ENCODE results near the gene ZNF783. TPM values are rescaled to one million over a fixed set of nuclear protein-coding genes. Genes with fewer than 3 reads are reported as not detected.
"Not testable (repeated sequence)": the region's sequence is repeated elsewhere in the genome, so short reads cannot be mapped to it uniquely, and the experiment has no call there.

ZNF783 gene
- total RNA-seq, 1 donor from 2014 or later, result 25.0 TPM

DNA sequence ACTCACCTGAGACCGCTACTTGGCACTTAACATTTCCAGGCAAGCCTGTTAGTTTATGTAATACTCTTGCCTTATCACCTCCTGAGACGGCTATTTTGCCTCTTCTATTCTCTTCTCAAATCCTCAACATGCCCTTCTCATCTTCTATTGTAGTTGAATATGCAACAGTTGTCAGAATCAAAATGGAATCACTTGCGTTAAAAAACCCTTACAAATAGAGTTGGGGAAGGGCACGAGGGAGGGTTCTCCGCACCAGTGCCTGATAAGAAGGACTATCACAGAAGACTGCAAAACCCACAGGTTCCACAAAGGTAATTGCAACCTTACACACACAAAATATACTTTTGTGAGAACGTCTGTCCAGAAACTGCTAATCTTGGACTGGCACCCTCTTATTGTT lies 57.4 kb downstream of the ZNF783 start:
- Mint-ChIP-seq H3K4me1 (ENCODE audit: low read depth) (peaks cover 19% of the 10 kb centered on the region), H3K9me3 (peaks cover 10% of the 10 kb centered on the region), H3K27ac (no peak overlapping the region), H3K4me3 (ENCODE audit: low read depth) (no peak overlapping the region), H3K27me3 (ENCODE audit: low read depth) (peaks cover 20% of the 10 kb centered on the region), H3K36me3 (ENCODE audit: low read depth) (peaks cover 11% of the 10 kb centered on the region)
- no peak for DNase-seq (ENCODE audit: low spot score)
- intact Hi-C loops (cut with micrococcal nuclease), result no loop called here

DNA sequence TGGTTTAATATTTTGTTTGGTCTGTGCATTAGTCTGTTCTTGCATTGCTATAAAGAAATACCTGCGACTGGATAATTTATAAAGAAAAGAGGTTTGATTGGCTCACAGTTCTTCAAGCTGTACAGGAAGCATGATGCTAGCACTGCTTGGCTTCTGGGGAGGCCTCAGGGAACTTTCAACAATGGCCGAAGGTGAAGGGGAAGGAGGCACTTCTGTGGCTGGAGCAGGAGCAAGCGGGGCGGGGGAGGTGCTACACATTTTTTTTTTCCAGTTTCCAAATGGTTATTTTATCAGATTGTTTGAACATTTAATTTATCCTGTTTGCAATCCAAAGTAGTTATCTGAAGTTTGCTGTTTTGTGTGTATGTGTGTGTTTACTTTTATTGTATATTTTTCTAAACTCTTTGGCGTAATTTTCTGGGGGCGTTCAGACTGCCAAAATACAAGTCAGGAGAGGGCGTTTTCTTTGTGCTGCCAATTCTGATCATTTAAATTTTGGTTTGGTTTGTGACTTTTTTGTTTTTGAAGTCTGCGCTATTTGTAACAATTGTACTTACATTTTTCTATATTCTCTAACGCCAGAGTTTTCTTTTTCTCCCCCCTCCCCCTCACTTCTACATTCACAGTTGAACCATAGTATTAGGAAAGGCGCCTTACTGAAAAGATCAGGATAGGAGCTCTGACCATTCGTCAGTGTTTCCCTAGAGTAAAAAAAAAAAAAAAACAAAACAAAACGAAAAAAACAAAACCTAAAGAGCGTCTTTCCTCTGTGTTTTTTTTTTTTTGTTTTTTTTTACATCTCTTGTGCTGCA lies 58.5 kb downstream of the ZNF783 start:
- peaks cover 13% of the 10 kb centered on the region for H3K27me3 Mint-ChIP-seq (ENCODE audit: low read depth)
- intact Hi-C loops (cut with micrococcal nuclease), result no loop called here
- no peak overlapping the region for H3K4me3 Mint-ChIP-seq (ENCODE audit: low read depth)
- H3K4me1 Mint-ChIP-seq (ENCODE audit: low read depth), result peaks cover 19% of the 10 kb centered on the region
- H3K9me3 Mint-ChIP-seq, result peaks cover 15% of the 10 kb centered on the region
- DNase-seq (ENCODE audit: low spot score), result no peak
- H3K36me3 Mint-ChIP-seq (ENCODE audit: low read depth), result peaks cover 11% of the 10 kb centered on the region
- H3K27ac Mint-ChIP-seq, result no peak overlapping the region

DNA sequence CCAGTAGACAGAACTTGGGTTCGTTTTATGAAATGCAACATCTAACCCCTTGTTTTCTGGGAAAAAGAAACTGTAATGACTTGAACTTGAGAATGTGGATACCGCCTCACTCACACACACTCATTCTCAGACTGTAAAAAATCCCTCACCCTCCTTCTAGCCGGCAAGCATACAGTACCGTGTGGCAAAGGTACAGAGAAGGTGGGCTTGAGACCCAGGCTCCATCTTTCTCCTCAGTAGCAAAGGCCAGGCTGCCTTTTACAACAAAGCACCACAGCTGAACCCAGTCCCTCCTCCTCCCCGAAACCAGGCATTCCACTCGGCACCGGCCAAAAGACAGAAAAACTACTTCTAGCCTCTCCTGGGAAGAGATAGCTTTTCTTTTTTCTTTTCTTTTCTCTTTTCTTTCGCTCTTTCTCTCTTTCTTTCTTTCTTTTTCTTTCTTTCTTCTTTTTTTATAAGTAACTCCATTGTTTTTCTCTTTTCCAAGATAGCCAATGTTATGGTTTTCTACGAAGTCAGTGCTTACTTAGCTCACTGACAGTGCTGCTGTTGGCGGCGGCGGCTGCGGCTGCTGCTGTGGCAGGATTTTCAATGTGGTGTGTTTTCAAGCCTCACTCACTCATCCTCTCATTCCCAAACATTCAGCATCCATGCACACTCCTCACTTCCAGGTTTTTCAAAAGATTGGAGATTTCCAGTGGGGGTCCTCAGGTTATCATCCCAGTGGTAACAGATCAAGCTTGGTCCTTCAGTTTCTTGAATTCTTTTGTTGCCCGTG lies 59.3 kb downstream of the ZNF783 start:
- Mint-ChIP-seq H3K27ac (peak overlapping the region; percentile 62), H3K27me3 (ENCODE audit: low read depth) (peaks cover 11% of the 10 kb centered on the region), H3K4me1 (ENCODE audit: low read depth) (peaks cover 19% of the 10 kb centered on the region), H3K9me3 (peaks cover 15% of the 10 kb centered on the region), H3K36me3 (ENCODE audit: low read depth) (peaks cover 11% of the 10 kb centered on the region)
- intact Hi-C loops (cut with micrococcal nuclease); H3K4me3 Mint-ChIP-seq (ENCODE audit: low read depth); DNase-seq (ENCODE audit: low spot score): not testable (repeated sequence)

DNA sequence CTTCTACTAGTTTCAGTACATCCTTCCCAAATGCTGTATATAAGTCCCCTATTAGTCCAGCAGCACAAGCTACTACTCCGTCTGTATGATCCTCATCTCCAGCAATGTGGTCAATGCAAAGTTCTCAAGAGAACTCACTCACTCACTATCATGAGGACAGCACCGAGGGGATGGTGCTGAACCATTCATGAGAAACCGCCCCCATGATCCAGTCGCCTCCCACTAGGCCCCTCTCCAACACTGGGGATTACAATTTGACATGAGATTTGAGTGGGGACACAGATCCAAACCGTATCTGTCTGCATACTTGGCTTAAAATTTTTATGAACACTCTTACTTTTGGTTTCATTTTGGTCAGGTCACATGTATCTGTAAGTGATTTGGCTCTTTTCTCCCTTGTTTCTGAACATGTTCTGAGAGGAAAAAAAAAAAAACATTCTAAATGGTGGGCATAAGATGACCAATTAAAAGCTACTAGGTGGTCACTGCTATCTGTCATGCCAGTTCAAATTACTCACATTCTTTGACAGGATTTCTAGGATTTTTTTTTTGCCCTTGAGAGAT lies 60.1 kb downstream of the ZNF783 start:
- Mint-ChIP-seq H3K27me3 (ENCODE audit: low read depth) (peaks cover 7% of the 10 kb centered on the region), H3K9me3 (peaks cover 15% of the 10 kb centered on the region), H3K4me3 (ENCODE audit: low read depth) (peak overlapping the region; percentile 62), H3K27ac (peak overlapping the region; percentile 62), H3K36me3 (ENCODE audit: low read depth) (peaks cover 11% of the 10 kb centered on the region), H3K4me1 (ENCODE audit: low read depth) (peaks cover 19% of the 10 kb centered on the region)
- intact Hi-C loops (cut with micrococcal nuclease), result no loop called here
- no peak for DNase-seq (ENCODE audit: low spot score)

DNA sequence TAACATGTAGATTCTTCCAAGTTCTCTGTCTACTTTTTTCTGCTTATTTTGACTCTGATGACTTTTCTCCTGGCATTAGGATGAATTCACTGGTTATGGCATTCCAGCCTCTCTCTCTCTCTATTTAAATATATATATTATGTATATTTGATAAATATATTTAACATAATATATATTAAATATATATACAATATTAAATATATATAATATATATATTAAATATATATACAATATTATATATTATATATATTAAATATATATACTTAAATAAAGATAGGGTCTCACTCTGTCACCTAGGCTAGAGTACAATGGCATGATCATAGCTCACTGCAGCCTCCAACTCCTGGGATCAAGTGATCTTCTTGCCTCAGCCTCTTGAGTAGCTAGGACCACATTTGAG lies 60.7 kb downstream of the ZNF783 start:
- H3K27me3 Mint-ChIP-seq (ENCODE audit: low read depth), result peaks cover 3% of the 10 kb centered on the region
- H3K9me3 Mint-ChIP-seq, result peaks cover 15% of the 10 kb centered on the region
- H3K4me1 Mint-ChIP-seq (ENCODE audit: low read depth), result peaks cover 19% of the 10 kb centered on the region
- no peak overlapping the region for H3K27ac Mint-ChIP-seq
- no peak overlapping the region for H3K4me3 Mint-ChIP-seq (ENCODE audit: low read depth)
- intact Hi-C loops (cut with micrococcal nuclease), result no loop called here
- DNase-seq (ENCODE audit: low spot score), result no peak
- peaks cover 11% of the 10 kb centered on the region for H3K36me3 Mint-ChIP-seq (ENCODE audit: low read depth)

DNA sequence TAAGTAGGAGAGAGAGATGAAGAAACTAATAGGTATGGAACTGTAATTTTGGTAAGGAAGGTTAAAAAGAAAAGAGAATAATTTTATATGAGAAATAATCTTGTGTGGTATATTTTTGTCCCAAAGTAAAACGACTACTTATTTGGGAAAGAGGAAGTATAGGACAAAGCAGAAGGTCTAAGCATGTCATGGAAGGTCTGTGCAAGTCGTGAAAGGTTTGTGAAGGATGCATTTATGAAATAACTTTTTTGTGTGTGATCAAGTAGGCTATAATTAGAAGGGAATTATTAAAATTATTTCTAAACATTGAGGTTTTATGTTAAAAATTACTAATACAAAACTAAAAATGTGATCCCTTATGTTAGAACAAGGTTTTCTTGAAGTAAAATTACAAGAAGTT lies 63.3 kb downstream of the ZNF783 start:
- Mint-ChIP-seq H3K27ac (no peak overlapping the region), H3K27me3 (ENCODE audit: low read depth) (no peaks in the 10 kb centered on the region), H3K9me3 (peaks cover 15% of the 10 kb centered on the region), H3K36me3 (ENCODE audit: low read depth) (peaks cover 11% of the 10 kb centered on the region), H3K4me1 (ENCODE audit: low read depth) (peaks cover 18% of the 10 kb centered on the region), H3K4me3 (ENCODE audit: low read depth) (no peak overlapping the region)
- intact Hi-C loops (cut with micrococcal nuclease), result no loop called here
- no peak for DNase-seq (ENCODE audit: low spot score)

DNA sequence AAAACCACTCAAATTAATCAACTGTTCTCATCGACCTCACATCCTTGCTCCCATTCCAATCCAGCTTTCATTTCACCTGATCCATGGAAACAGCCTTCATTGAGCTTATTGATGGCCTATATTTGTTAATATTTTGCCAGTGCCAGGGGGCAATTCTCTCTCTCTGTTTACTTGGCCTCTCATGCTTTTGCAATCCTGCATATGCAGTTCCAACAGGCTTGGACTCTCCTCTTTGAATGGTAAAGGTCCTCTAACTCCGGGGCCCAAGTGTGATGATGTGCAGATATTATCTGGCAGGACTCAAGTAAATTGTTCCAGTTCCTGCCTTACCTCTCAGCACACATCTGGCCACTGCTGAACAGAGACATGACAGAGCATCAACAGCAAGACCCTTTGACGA lies 67.3 kb downstream of the ZNF783 start:
- H3K36me3 Mint-ChIP-seq (ENCODE audit: low read depth), result no peaks in the 10 kb centered on the region
- no peak overlapping the region for H3K4me3 Mint-ChIP-seq (ENCODE audit: low read depth)
- intact Hi-C loops (cut with micrococcal nuclease), result no loop called here
- H3K27ac Mint-ChIP-seq, result no peak overlapping the region
- H3K9me3 Mint-ChIP-seq, result peaks cover 4% of the 10 kb centered on the region
- H3K27me3 Mint-ChIP-seq (ENCODE audit: low read depth), result peaks cover 6% of the 10 kb centered on the region
- no peak for DNase-seq (ENCODE audit: low spot score)
- H3K4me1 Mint-ChIP-seq (ENCODE audit: low read depth), result peaks cover 2% of the 10 kb centered on the region

DNA sequence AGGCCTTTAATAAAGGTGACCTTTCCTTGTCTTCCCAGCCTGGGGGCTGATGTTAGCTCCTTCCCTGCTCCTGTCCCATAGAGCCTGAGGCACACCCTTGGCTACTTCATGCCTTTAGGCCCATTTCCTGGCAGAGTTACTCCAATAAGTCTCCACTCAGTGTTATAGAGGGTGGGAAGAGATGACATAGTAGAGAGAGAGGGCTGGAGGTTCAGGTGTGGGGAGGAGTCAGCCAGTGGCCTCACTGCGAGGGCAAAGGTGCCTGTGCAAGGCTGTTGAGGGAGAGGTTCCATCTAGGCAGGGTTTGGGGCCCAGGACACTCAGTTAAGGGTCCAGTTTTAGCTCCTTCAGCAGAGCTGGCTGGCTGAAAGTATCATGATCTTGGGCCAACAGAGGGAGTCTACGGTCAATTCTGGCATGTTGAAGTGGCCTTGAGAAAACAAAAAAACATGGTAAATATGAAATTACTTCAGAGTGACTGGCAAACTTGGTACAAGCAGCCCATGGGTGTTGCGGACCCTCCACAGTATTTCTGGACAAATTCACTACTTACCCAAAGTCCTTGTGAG lies 67.9 kb downstream of the ZNF783 start:
- H3K27me3 Mint-ChIP-seq (ENCODE audit: low read depth), result peaks cover 7% of the 10 kb centered on the region
- H3K27ac Mint-ChIP-seq, result no peak overlapping the region
- H3K9me3 Mint-ChIP-seq, result peaks cover 4% of the 10 kb centered on the region
- H3K4me3 Mint-ChIP-seq (ENCODE audit: low read depth), result no peak overlapping the region
- H3K36me3 Mint-ChIP-seq (ENCODE audit: low read depth), result no peaks in the 10 kb centered on the region
- peaks cover 2% of the 10 kb centered on the region for H3K4me1 Mint-ChIP-seq (ENCODE audit: low read depth)
- no peak for DNase-seq (ENCODE audit: low spot score)
- intact Hi-C loops (cut with micrococcal nuclease), result no loop called here

DNA sequence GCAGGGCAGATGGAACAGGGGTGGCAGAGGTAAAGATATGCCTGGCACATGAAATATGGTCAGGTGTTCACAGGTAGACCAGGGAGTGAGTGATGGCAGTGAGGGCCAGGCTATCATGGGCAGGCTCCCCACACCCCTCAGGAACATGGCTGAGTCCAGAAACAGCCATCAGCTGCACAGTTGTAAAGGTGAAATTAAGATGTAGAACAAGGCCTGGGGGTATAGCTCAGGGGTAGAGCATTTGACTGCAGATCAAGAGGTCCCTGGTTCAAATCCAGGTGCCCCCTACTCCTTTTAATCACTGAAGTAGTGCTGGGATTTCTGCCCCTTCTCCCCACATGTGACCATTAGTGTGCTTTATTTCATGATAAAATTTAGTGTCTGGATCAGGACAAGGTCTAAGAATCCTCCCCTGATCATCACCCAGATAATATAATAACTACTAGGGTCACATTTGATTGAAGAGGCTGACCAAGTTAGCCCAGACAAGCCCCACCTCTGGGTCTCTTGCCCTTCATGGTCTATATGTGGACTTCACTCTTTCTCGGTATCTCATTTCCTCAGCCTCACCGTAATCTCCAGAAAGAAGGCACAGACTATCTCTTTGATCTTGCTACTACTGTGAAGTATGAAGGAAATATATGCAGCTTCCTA lies 69.0 kb downstream of the ZNF783 start:
- H3K36me3 Mint-ChIP-seq (ENCODE audit: low read depth), result no peaks in the 10 kb centered on the region
- H3K27me3 Mint-ChIP-seq (ENCODE audit: low read depth), result peaks cover 10% of the 10 kb centered on the region
- no peak overlapping the region for H3K4me3 Mint-ChIP-seq (ENCODE audit: low read depth)
- H3K9me3 Mint-ChIP-seq, result no peaks in the 10 kb centered on the region
- no peak overlapping the region for H3K27ac Mint-ChIP-seq
- DNase-seq (ENCODE audit: low spot score), result no peak
- intact Hi-C loops (cut with micrococcal nuclease), result no loop called here
- peaks cover 2% of the 10 kb centered on the region for H3K4me1 Mint-ChIP-seq (ENCODE audit: low read depth)

DNA sequence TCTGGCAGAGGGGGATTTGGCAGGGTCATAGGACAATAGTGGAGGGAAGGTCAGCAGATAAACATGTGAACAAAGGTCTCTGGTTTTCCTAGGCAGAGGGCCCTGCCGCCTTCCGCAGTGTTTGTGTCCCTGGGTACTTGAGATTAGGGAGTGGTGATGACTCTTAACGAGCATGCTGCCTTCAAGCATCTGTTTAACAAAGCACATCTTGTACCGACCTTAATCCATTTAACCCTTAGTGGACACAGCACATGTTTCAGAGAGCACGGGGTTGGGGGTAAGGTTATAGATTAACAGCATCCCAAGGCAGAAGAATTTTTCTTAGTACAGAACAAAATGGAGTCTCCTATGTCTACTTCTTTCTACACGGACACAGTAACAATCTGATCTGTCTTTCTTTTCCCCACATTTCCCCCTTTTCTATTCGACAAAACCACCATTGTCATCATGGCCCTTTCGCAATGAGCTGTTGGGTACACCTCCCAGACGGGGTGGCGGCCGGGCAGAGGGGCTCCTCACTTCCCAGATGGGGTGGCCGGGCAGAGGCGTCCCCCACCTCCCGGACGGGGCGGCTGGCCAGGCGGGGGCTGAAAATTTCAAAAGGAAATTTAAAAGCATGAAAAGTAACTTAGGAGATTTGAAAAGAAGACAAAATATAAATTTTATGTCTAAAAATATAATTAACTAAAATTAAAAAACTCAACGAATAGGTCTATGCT lies 70.8 kb downstream of the ZNF783 start:
- H3K4me3 Mint-ChIP-seq (ENCODE audit: low read depth); H3K27ac Mint-ChIP-seq; H3K9me3 Mint-ChIP-seq; H3K36me3 Mint-ChIP-seq (ENCODE audit: low read depth); H3K4me1 Mint-ChIP-seq (ENCODE audit: low read depth); intact Hi-C loops (cut with micrococcal nuclease); DNase-seq (ENCODE audit: low spot score); H3K27me3 Mint-ChIP-seq (ENCODE audit: low read depth): not testable (repeated sequence)

DNA sequence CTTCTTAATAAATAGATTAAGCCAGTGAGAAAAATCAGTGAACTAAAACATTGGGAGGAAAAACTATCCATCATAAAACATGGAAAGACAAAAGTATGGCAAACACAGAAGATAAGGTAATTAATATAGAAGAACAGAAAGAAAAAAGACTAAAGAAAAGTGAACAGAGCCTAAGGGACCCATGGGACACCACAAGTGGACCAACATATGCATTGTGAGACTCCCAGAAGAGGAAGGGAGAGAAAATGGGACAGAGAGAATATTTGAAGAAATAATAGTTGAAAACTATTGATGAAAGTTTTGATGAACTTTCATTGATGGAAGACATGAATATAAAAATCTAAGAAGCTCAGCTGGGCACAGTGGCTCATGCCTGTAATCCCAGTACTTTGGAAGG lies 71.3 kb downstream of the ZNF783 start:
- Mint-ChIP-seq H3K4me3 (ENCODE audit: low read depth) (no peak overlapping the region), H3K9me3 (no peaks in the 10 kb centered on the region), H3K27ac (no peak overlapping the region), H3K4me1 (ENCODE audit: low read depth) (peaks cover 2% of the 10 kb centered on the region), H3K27me3 (ENCODE audit: low read depth) (peaks cover 12% of the 10 kb centered on the region), H3K36me3 (ENCODE audit: low read depth) (no peaks in the 10 kb centered on the region)
- DNase-seq (ENCODE audit: low spot score), result no peak
- intact Hi-C loops (cut with micrococcal nuclease), result no loop called here

DNA sequence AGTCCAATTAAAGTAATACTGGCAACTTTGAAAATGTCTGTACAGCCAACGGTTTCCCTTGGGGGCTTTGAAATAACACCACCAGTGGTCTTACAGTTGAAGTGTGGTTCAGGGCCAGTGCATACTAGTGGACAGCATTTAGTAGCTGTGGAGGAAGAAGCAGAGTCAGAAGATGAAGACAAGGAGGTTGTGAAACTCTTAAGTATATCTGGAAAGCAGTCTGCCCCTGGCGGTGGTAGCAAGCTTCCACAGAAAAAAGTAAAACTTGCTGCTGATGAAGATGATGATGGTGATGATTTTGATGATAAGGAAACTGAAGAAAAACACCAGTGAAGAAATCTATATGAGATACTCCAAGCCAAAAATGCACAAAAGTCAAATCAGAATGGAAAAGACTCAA lies 72.2 kb downstream of the ZNF783 start:
- no peaks in the 10 kb centered on the region for H3K9me3 Mint-ChIP-seq
- peaks cover 2% of the 10 kb centered on the region for H3K4me1 Mint-ChIP-seq (ENCODE audit: low read depth)

More for the DNA sequence above, 72.2 kb downstream of the ZNF783 start:
- intact Hi-C loops (cut with micrococcal nuclease), result no loop called here
- H3K27me3 Mint-ChIP-seq (ENCODE audit: low read depth), result peaks cover 12% of the 10 kb centered on the region
- H3K4me3 Mint-ChIP-seq (ENCODE audit: low read depth), result no peak overlapping the region
- no peak overlapping the region for H3K27ac Mint-ChIP-seq
- H3K36me3 Mint-ChIP-seq (ENCODE audit: low read depth), result no peaks in the 10 kb centered on the region
- no peak for DNase-seq (ENCODE audit: low spot score)
